ENCODE measurements around the gene CDON. TPM values are rescaled to one million over a fixed set of nuclear protein-coding genes. Genes with fewer than 3 reads are reported as not detected.

CDON gene
- 0.13 TPM for polyA plus RNA-seq (2012; ENCODE audit: low read depth, missing spikeins)

- FAIRE-seq: peak; percentile 100
- TF ChIP-seq TAF1 (IDR thresholded peaks at IDR 0.05; ENCODE audit: low read depth, low read length): no peak
- TF ChIP-seq SPI1 (IDR thresholded peaks at IDR 0.05; ENCODE audit: low read depth, low read length): no peak
- TF ChIP-seq POLR2AphosphoS5 (IDR thresholded peaks at IDR 0.05; ENCODE audit: low read depth, low read length): no peak
- TF ChIP-seq POU2F2 (IDR thresholded peaks at IDR 0.05; ENCODE audit: low read depth, low read length): no peak
- no peak for TF ChIP-seq PAX5 (IDR thresholded peaks at IDR 0.05; ENCODE audit: insufficient read depth, low read length, severe bottlenecking)
- TF ChIP-seq POLR2A (IDR thresholded peaks at IDR 0.05; ENCODE audit: low read depth, low read length): no peak
- peak; percentile 99 for DNase-seq (ENCODE audit: insufficient read length, low spot score)
Measured at GRCh38 chr11:126062679-126063506, at the start of gene CDON. TSS of gene CDON (minus strand) at chr11:126062866. CDS start at chr11:126023476, 39,390 bp downstream.

- FAIRE-seq (no peak), DNase-seq (ENCODE audit: insufficient read length, low spot score) (no peak)
- TF ChIP-seq TAF1 (IDR thresholded peaks at IDR 0.05; ENCODE audit: low read depth, low read length) (no peak), POU2F2 (IDR thresholded peaks at IDR 0.05; ENCODE audit: low read depth, low read length) (no peak), POLR2AphosphoS5 (IDR thresholded peaks at IDR 0.05; ENCODE audit: low read depth, low read length) (no peak), SPI1 (IDR thresholded peaks at IDR 0.05; ENCODE audit: low read depth, low read length) (no peak), POLR2A (IDR thresholded peaks at IDR 0.05; ENCODE audit: low read depth, low read length) (no peak), PAX5 (IDR thresholded peaks at IDR 0.05; ENCODE audit: insufficient read depth, low read length, severe bottlenecking) (no peak)
Measured at GRCh38 chr11:126111458-126112116, 48.9 kb upstream of the CDON start.

GRCh38 chr11:126109941-126110731 lies 47.5 kb upstream of the CDON start:
- DNase-seq (ENCODE audit: insufficient read length, low spot score): no peak
- TF ChIP-seq POLR2AphosphoS5 (IDR thresholded peaks at IDR 0.05; ENCODE audit: low read depth, low read length): no peak
- no peak for TF ChIP-seq TAF1 (IDR thresholded peaks at IDR 0.05; ENCODE audit: low read depth, low read length)
- TF ChIP-seq POU2F2 (IDR thresholded peaks at IDR 0.05; ENCODE audit: low read depth, low read length): no peak
- no peak for FAIRE-seq

GRCh38 chr11:126106594-126107328 lies 44.1 kb upstream of the CDON start:
- TF ChIP-seq SPI1 (IDR thresholded peaks at IDR 0.05; ENCODE audit: low read depth, low read length) (no peak), POLR2AphosphoS5 (IDR thresholded peaks at IDR 0.05; ENCODE audit: low read depth, low read length) (no peak), PAX5 (IDR thresholded peaks at IDR 0.05; ENCODE audit: insufficient read depth, low read length, severe bottlenecking) (no peak), POU2F2 (IDR thresholded peaks at IDR 0.05; ENCODE audit: low read depth, low read length) (no peak), TAF1 (IDR thresholded peaks at IDR 0.05; ENCODE audit: low read depth, low read length) (no peak), POLR2A (IDR thresholded peaks at IDR 0.05; ENCODE audit: low read depth, low read length) (no peak)
- FAIRE-seq (no peak), DNase-seq (ENCODE audit: insufficient read length, low spot score) (no peak)

GRCh38 chr11:126105748-126106080 lies 43.0 kb upstream of the CDON start:
- TF ChIP-seq POU2F2 (IDR thresholded peaks at IDR 0.05; ENCODE audit: low read depth, low read length): no peak
- no peak for TF ChIP-seq SPI1 (IDR thresholded peaks at IDR 0.05; ENCODE audit: low read depth, low read length)
- no peak for TF ChIP-seq TAF1 (IDR thresholded peaks at IDR 0.05; ENCODE audit: low read depth, low read length)
- no peak for TF ChIP-seq POLR2A (IDR thresholded peaks at IDR 0.05; ENCODE audit: low read depth, low read length)
- no peak for TF ChIP-seq PAX5 (IDR thresholded peaks at IDR 0.05; ENCODE audit: insufficient read depth, low read length, severe bottlenecking)
- TF ChIP-seq POLR2AphosphoS5 (IDR thresholded peaks at IDR 0.05; ENCODE audit: low read depth, low read length): no peak
- FAIRE-seq: no peak
- no peak for DNase-seq (ENCODE audit: insufficient read length, low spot score)

- FAIRE-seq: no peak
- TF ChIP-seq POLR2A (IDR thresholded peaks at IDR 0.05; ENCODE audit: low read depth, low read length) (no peak), TAF1 (IDR thresholded peaks at IDR 0.05; ENCODE audit: low read depth, low read length) (no peak)
- no peak for DNase-seq (ENCODE audit: insufficient read length, low spot score)
Measured at GRCh38 chr11:126105022-126105747, 42.5 kb upstream of the CDON start.

- no peak for TF ChIP-seq SPI1 (IDR thresholded peaks at IDR 0.05; ENCODE audit: low read depth, low read length)
- DNase-seq (ENCODE audit: insufficient read length, low spot score) (no peak), FAIRE-seq (no peak)
Measured at GRCh38 chr11:126104420-126104819, 41.8 kb upstream of the CDON start.

- TF ChIP-seq POU2F2 (IDR thresholded peaks at IDR 0.05; ENCODE audit: low read depth, low read length): no peak
- no peak for TF ChIP-seq PAX5 (IDR thresholded peaks at IDR 0.05; ENCODE audit: insufficient read depth, low read length, severe bottlenecking)
- TF ChIP-seq SPI1 (IDR thresholded peaks at IDR 0.05; ENCODE audit: low read depth, low read length): no peak
- TF ChIP-seq POLR2A (IDR thresholded peaks at IDR 0.05; ENCODE audit: low read depth, low read length): no peak
- no peak for TF ChIP-seq POLR2AphosphoS5 (IDR thresholded peaks at IDR 0.05; ENCODE audit: low read depth, low read length)
- TF ChIP-seq TAF1 (IDR thresholded peaks at IDR 0.05; ENCODE audit: low read depth, low read length): no peak
- DNase-seq (ENCODE audit: insufficient read length, low spot score) (no peak), FAIRE-seq (no peak)
Measured at GRCh38 chr11:126103150-126103549, 40.5 kb upstream of the CDON start.

All from GM12891 (cell line).